Neural cell (in vitro differentiated cells): Measurements from ENCODE around the gene PLPP1. TPM values are rescaled to one million over a fixed set of nuclear protein-coding genes. Genes with fewer than 3 reads are reported as not detected.

Experiments
- H2AFZ ChIP-seq: fragments of 200-600, 300-800 bp; sonication (generic), shearing (Covaris generic); 2 replicates; pipeline ENCODE4 v1.6.0; 2014; ENCODE audit warnings: low read depth, mild to moderate bottlenecking, antibody characterized with exemption, low read length, moderate library complexity
- H3F3A ChIP-seq: fragments of 200-600 bp; shearing (Covaris generic); 2 replicates; pipeline ENCODE4 v1.6.1; 2016; ENCODE audit warnings: mild to moderate bottlenecking, moderate library complexity, mixed read lengths, antibody characterized with exemption, low read length; ENCODE audit not compliant: insufficient read depth, poor library complexity, severe bottlenecking
- H3K27ac ChIP-seq: fragments of 200-600, 300-800 bp; sonication (generic), shearing (Covaris generic); 2 replicates; pipeline ENCODE4 v1.5.1; 2014; ENCODE audit warnings: mild to moderate bottlenecking, low read length, moderate library complexity
- H3K27me3 ChIP-seq: fragments of 300-800, 200-600 bp; sonication (generic), shearing (Covaris generic); 2 replicates; pipeline ENCODE4 v1.6.0; 2014; ENCODE audit warnings: mild to moderate bottlenecking, low read depth, low read length, moderate library complexity; ENCODE audit not compliant: insufficient read depth
- H3K36me3 ChIP-seq: fragments of 300-800, 200-600 bp; sonication (generic), shearing (Covaris generic); 2 replicates; pipeline ENCODE4 v1.5.1; 2014; ENCODE audit warnings: mild to moderate bottlenecking, antibody characterized with exemption, low read length, moderate library complexity; ENCODE audit not compliant: insufficient read depth
- H3K4me2 ChIP-seq: fragments of 300-800, 200-600 bp; sonication (generic), shearing (Covaris generic); 2 replicates; pipeline ENCODE4 v1.6.0; 2014; ENCODE audit warnings: mild to moderate bottlenecking, low read length
- H3K4me3 ChIP-seq: fragments of 300-800, 200-600 bp; sonication (generic), shearing (Covaris generic); 2 replicates; pipeline ENCODE4 v1.5.1; 2014; ENCODE audit warnings: mild to moderate bottlenecking, low read length, moderate library complexity
- H3K79me2 ChIP-seq: fragments of 200-600 bp; shearing (Covaris generic); replicated peaks from 2 replicates; pipeline ENCODE4 v1.6.0; 2014; ENCODE audit warnings: mild to moderate bottlenecking, low read length, moderate library complexity; ENCODE audit not compliant: insufficient read depth
- H3K9ac ChIP-seq: fragments of 300-800, 200-600 bp; sonication (generic), shearing (Covaris generic); 2 replicates; pipeline ENCODE4 v1.6.1; 2016; ENCODE audit warnings: mild to moderate bottlenecking, low read length, mixed read lengths
- H3K9me2 ChIP-seq: fragments of 200-600 bp; shearing (Covaris generic); 2 replicates; pipeline ENCODE4 v1.6.1; 2016; ENCODE audit warnings: mild to moderate bottlenecking, low read length, mixed read lengths; ENCODE audit not compliant: insufficient read depth
- H3K9me3 ChIP-seq: fragments of 200-600, 300-800 bp; sonication (generic), shearing (Covaris generic); 2 replicates; pipeline ENCODE4 v1.6.1; 2016; ENCODE audit warnings: mild to moderate bottlenecking, mixed run types, low read length, moderate library complexity, mixed read lengths
- H4K20me1 ChIP-seq: fragments of 200-600 bp; shearing (Covaris generic); 2 replicates; pipeline ENCODE4 v1.6.1; 2016; ENCODE audit warnings: mild to moderate bottlenecking, mixed run types; ENCODE audit not compliant: insufficient read depth
- EP300 ChIP-seq: fragments of 450-650 bp; conservative IDR thresholded peaks from 2 replicates; pipeline ENCODE4 v1.6.1; 2014; ENCODE audit warnings: antibody characterized with exemption, mild to moderate bottlenecking, moderate library complexity; ENCODE audit not compliant: poor library complexity, severe bottlenecking
- EZH2 ChIP-seq: fragments of 200-600, 300-800 bp; shearing (Covaris generic), sonication (generic); IDR thresholded peaks from 2 replicates; pipeline ENCODE4 v1.6.1; 2014; ENCODE audit warnings: antibody characterized with exemption, low read length, borderline replicate concordance, mild to moderate bottlenecking; ENCODE audit not compliant: insufficient read depth, poor library complexity, severe bottlenecking
- MXI1 ChIP-seq: fragments of 450-650 bp; conservative IDR thresholded peaks from 2 replicates; pipeline ENCODE4 v1.6.1; 2014; ENCODE audit warnings: antibody characterized with exemption, mild to moderate bottlenecking; ENCODE audit not compliant: poor library complexity, severe bottlenecking
- POLR2AphosphoS5 ChIP-seq: IDR thresholded peaks from 2 replicates; pipeline ENCODE4 v1.6.1; 2012
- RAD21 ChIP-seq: fragments of 450-650 bp; conservative IDR thresholded peaks from 2 replicates; pipeline ENCODE4 v1.6.1; 2014; ENCODE audit warnings: antibody characterized with exemption, mild to moderate bottlenecking, moderate library complexity
- REST ChIP-seq: IDR thresholded peaks from 2 replicates; pipeline ENCODE4 v1.6.1; 2012; ENCODE audit warnings: borderline replicate concordance
- SMC3 ChIP-seq: fragments of 450-650 bp; conservative IDR thresholded peaks from 2 replicates; pipeline ENCODE4 v1.6.1; 2014; ENCODE audit warnings: antibody characterized with exemption, mild to moderate bottlenecking, moderate library complexity; ENCODE audit not compliant: poor library complexity
- TAF1 ChIP-seq: IDR thresholded peaks from 2 replicates; pipeline ENCODE4 v1.6.1; 2012; ENCODE audit warnings: low read depth
- polyA plus RNA-seq: library from polyadenylated mRNA; depleted of rRNA; stranded (reverse); fragments of >200 nt; gene quantifications from 2 replicates; pipeline ENCODE4 v1.2.3, GENCODE V29; 2014
- TF ChIP-seq, protein P1 (sequence below): fragments of 450-650 bp; IDR thresholded peaks from 2 replicates; pipeline ENCODE4 v1.5.1; 2014; ENCODE audit warnings: antibody characterized with exemption, mild to moderate bottlenecking, moderate library complexity; ENCODE audit not compliant: poor library complexity, severe bottlenecking

Gene PLPP1
- polyA plus RNA-seq, 1 donor from 2014 or later, result 33.9 TPM

- H3K4me2 ChIP-seq, result no peak overlapping the region
- H4K20me1 ChIP-seq, result no peaks in the 10 kb centered on the region
- no peaks in the 10 kb centered on the region for H3K9me2 ChIP-seq
- H3K79me2 ChIP-seq, result no peaks in the 10 kb centered on the region
- no peak overlapping the region for H3K27ac ChIP-seq
- H3K4me3 ChIP-seq, result no peak overlapping the region
- no peak overlapping the region for H3K9ac ChIP-seq
- TF ChIP-seq TAF1, result no peak
- no peak for TF ChIP-seq POLR2AphosphoS5
- TF ChIP-seq MXI1, result no peak
- no peak for TF ChIP-seq EZH2
- TF ChIP-seq SMC3, result no peak
- TF ChIP-seq, protein P1, sequence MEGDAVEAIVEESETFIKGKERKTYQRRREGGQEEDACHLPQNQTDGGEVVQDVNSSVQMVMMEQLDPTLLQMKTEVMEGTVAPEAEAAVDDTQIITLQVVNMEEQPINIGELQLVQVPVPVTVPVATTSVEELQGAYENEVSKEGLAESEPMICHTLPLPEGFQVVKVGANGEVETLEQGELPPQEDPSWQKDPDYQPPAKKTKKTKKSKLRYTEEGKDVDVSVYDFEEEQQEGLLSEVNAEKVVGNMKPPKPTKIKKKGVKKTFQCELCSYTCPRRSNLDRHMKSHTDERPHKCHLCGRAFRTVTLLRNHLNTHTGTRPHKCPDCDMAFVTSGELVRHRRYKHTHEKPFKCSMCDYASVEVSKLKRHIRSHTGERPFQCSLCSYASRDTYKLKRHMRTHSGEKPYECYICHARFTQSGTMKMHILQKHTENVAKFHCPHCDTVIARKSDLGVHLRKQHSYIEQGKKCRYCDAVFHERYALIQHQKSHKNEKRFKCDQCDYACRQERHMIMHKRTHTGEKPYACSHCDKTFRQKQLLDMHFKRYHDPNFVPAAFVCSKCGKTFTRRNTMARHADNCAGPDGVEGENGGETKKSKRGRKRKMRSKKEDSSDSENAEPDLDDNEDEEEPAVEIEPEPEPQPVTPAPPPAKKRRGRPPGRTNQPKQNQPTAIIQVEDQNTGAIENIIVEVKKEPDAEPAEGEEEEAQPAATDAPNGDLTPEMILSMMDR, result no peak
- TF ChIP-seq REST, result no peak
- no peak for TF ChIP-seq EP300
- TF ChIP-seq RAD21, result no peak
- H3K36me3 ChIP-seq, result no peaks in the 10 kb centered on the region
- no peaks in the 10 kb centered on the region for H3K9me3 ChIP-seq
- no peaks in the 10 kb centered on the region for H3F3A ChIP-seq
- H2AFZ ChIP-seq, result no peak overlapping the region
- no peaks in the 10 kb centered on the region for H3K27me3 ChIP-seq
Measured at GRCh38 chr5:55438998-55439397, 95.8 kb downstream of the PLPP1 start.

DNA sequence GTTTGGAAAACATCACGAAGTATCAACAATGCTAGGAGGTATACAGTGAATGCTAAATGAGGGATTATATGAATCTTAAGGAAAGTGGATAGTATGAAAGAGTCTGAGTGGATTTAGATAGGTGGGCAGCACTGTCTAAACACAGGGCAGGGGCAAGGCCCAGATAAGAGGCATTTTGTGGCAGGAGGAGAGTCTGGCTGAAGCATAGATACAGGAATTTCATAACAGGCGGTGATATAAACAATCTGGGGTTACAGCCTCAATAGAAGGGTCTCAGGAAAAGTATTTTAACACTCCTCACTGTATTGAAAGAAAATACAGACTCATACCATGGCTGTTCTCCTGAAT, 96.9 kb downstream of the PLPP1 start:
- Histone ChIP-seq H3K79me2 (no peaks in the 10 kb centered on the region), H3K4me2 (no peak overlapping the region), H3K27me3 (no peaks in the 10 kb centered on the region), H4K20me1 (no peaks in the 10 kb centered on the region), H3K9me2 (no peaks in the 10 kb centered on the region), H3K9ac (no peak overlapping the region), H3K27ac (no peak overlapping the region), H3K4me3 (no peak overlapping the region), H3F3A (no peaks in the 10 kb centered on the region), H3K9me3 (no peaks in the 10 kb centered on the region), H2AFZ (no peak overlapping the region), H3K36me3 (no peaks in the 10 kb centered on the region)
- TF ChIP-seq TAF1 (no peak), RAD21 (no peak), EZH2 (no peak), SMC3 (no peak), REST (no peak), EP300 (no peak)
- TF ChIP-seq, protein P1, result no peak
